GM21786 (cell line): ENCODE measurements around the gene TMTC2.
"Not testable (repeated sequence)": the region's sequence is repeated elsewhere in the genome, so short reads cannot be mapped to it uniquely, and the experiment has no call there.

Experiments used
- ATAC-seq: cut with Tn5 transposase; IDR thresholded peaks from one replicate; pipeline ENCODE4 v1.9.1; 2021; ENCODE audit not compliant: unreplicated experiment

The TMTC2 gene

DNA sequence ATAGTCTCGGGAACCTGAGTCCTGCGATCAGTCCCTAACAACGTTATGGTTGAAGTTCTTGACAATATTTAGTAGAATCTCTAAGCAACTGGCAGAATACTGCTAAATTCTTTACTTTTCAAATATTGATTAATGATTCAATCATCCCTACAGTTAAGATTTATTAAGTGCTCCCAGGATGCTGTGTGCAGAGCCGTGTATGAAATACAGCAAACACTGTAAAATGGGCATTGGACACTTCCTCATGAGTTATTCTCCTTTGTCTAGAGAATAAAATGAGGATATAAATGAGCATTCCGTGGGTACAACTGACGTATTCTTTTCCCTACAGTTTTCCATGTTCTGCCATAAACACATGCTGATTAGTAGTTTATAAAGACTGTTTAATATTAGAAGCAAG lies 372.4 kb downstream of the TMTC2 start:
- no peak for ATAC-seq

DNA sequence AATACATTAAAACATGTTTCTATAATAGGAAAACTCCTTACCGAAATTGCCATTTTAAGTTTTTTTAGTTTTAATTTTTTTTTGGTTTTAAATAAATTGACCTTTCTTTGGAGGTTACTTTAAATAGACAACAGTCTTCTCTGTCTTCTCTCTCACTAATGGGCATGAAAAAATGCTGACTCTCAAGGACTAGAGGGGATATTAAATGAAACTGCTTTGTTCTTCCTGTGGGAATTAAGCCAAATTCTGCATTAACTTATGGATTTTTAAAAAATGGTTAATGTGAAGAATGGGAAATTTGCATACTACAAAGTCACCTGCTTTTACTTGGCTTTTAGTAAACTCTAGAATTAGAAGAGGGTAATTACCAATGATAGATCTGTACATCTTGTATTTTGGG lies 378.9 kb downstream of the TMTC2 start:
- no peak for ATAC-seq

DNA sequence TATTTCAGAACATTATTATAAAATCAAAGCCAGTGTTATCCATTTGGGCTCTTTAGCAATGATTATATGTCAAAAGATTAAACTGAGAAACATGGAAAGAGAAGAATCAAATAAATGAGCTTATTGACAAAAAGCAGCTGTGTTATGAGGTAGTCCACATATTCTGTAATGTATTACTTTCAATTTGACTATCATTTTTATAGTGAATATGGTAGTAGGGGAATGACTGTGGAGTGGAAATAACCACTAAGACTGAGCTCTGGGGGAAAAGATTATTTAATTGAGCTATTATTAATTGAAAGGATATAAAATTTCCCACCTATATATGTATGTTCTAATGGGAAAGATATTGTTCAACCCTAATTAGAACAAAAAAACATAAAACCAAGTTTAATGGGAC lies 381.3 kb downstream of the TMTC2 start:
- no peak for ATAC-seq

DNA sequence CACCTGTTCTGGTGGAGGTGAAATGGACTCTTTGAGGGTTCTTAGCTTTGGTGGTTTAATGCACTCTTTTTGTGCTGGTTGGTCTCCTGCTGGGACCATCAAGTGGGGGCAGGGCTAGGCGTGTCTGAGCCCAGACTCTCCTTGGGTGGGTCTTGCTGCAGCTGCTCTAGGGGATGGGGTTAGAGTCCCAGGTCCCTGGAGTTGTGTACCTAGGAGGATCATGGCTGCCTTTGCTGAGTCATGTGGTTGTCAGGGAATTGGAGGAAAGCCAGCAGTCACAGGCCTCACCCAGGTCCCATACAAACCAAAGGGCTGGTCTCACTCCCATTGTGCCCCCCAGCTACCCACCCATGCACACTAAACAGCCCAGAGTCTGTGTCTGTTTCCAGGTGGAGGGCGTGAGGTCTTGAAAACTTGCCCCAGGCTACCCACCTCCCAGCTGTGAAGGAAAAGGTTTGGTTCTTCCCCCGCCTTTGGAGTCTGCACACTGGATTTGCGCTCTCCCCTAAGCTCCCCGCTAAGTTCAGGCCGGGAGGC lies 387.7 kb downstream of the TMTC2 start:
- no peak for ATAC-seq

DNA sequence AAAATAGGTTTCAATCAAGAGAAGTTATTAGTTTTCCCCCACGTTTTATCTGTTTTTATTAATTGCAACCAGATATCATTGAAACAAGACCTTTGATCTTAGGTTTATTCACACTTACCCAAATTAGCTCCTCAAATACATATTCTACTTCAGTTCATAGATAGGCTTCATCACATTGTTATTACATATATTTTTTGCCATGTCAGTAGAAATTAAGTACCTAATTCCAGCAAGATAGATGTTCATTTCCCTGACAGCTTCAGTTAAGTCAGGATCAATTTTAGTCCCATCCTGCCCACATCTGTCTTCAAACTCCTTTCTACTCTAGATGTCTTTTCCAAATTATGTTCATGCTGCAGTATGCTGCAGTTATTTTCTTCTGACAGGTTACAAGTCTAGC lies 388.8 kb downstream of the TMTC2 start:
- ATAC-seq: no peak

DNA sequence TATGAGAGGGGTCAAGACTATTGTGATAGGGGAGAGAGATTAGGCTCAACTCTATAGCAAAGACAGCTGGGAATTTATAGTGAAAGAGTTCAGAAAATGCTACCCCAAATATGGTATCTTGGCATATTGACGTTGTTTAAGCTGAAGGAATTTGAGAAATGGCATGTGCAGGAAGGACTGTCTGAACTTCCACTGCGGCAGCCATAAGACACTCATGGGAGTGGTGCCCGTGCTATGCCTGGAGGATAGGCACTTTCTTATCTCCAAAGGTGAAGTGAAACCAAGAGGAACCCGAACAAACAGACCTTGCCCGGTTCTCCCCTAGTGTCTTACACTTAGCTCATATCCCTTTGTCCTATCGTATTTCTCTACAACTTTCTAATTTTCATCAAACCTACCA lies 390.3 kb downstream of the TMTC2 start:
- ATAC-seq: no peak

DNA sequence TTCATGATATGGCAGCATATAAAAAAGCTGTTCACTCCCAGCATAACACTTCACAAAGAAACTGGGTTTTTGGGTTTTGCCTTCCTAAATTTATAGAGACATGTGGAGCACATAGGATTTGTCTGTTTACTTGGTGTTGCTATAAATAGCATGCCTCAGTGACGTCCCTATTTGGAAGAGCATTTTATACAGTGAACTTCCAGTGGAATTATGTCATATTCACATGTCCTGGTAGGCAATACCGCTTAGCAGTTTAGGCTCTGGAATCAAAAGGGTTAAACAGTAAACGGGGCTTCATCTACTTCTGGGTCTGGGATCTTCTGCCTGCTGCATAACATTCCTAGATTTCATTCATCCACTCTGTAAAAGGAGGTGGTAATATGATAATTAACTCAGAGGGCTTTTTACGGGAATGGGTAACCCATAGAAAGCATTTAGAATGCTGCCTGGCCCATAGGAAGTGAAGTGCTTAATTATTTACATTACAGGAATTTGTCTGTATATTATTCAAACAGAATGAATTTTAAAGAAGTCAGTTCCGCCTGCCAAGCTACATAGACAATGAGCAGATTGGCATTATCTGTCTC lies 396.1 kb downstream of the TMTC2 start:
- no peak for ATAC-seq

DNA sequence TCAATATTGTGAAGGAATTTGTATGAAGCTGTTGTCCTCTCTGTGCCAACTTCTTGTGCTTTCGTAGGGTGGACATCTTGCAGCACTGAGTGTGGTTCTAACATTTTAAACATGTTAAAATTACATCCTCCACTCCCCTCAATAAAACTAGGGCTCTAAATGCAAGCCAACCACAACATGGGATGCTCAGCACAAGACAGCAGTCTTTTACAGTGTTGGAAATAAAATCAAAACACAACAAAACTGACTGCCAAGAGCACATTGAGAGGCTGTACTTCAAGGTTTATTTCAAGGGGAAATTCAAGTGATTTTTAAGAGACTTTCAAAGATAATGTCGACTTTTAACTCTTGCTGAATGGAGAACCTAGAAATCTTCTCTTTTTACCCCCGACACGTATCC lies 396.9 kb downstream of the TMTC2 start:
- ATAC-seq: no peak

DNA sequence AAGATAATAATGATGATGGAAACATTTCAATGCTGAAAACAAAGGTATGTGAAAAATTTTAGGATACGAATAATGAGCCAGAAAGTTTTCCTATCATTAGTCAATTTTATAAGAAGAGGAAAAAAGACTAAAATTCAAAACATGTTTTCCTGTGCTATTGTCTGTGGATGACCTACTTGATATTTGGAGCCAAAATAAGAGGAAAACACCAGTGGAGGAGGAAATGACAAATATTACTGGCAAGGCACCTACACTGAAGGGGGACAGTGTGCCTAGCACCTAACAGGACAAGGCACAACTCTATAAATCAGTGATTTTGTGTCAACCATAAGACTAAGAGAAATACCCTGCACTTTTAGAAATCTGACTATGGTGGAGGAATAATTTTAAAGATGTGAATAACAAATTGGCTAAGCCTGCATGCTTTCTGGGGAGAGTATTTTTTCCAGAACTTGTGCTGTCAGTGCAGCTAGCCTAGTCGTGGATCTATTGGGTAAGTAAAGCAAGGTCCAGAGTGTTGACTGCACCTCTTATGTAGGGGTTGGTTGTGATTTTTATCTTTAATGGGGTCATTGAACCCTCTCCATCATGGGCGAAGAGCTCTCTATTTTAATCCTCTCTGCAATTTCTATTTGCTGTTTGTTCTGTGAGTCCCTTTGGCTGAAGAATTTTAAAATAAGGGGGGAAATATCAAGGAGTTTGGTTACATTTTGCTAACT lies 398.0 kb downstream of the TMTC2 start:
- ATAC-seq: no peak

DNA sequence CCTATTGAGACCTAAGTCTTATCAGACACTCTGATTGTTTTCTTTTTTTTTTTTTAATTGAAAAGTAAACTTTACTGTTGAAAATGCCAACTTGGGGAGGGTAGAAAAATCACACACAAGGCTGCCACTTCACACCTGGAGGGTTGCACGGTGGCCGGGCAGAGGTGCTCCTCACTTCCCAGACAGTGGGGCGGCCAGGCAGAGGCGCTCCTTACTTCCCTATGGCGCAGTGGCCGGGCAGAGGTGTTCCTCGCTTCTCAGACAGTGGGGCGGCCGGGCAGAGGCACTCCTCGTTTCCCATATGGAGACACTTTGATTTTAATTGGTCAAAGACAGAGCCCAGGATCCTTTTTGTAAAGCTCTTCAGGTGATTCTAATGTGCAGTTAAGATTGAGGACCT lies 399.3 kb downstream of the TMTC2 start:
- ATAC-seq: no peak

DNA sequence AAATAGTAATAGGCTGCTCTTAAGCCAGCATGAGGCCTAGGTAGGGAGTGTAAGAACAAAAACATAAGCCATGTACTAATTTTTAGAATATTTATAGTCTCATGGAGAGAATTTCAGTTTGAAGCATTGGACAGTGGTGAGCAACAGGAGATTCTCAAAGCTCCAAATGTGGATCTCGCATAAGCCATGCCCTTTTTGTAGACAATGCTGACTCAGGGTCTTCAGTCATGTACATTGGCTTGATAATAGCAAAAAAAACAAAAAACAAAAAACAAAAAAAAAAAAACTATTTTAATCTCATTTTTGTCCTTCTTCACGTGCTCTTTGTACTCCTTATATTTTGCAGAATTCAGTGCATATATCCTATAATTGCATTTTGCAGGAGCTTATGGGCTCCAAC lies 402.9 kb downstream of the TMTC2 start:
- ATAC-seq: no peak

DNA sequence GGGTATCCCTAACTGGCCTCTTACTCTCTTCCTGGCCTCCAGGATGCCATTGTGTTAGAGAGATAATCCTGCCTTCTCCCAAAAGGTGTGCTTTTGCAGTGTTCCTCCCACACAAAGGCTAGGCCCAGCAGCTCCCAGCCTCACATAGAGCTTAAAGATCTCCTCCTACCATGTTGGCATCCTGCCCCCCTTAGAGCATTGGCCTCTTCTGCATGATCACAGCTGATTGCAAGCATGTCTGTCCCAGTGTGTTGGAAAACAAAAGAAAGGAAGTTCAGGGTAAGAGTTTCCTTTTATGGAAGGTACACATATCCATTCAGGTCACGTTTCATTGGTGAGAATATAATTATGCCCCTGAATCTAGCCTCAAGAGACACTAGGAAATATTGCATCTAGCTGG lies 405.4 kb downstream of the TMTC2 start:
- ATAC-seq: no peak

DNA sequence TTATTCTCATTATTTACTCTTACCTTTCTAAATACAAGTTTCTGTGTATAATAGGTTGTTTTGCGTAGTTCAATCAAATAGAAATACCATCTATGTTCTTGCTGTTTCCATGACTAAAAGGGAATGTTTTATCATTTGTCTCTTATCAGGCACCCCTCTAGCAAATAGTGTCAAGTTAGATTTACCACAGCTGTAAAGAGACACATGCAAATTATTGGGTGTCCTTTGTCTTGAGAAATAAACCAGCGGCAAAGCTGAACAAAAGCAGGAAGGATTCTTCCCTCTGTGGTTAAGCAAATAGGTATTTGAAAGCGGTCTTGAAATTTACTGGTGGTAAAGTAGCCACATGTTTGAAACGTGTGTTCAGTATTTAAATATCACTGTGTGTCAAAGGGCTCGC lies 405.9 kb downstream of the TMTC2 start:
- no peak for ATAC-seq

DNA sequence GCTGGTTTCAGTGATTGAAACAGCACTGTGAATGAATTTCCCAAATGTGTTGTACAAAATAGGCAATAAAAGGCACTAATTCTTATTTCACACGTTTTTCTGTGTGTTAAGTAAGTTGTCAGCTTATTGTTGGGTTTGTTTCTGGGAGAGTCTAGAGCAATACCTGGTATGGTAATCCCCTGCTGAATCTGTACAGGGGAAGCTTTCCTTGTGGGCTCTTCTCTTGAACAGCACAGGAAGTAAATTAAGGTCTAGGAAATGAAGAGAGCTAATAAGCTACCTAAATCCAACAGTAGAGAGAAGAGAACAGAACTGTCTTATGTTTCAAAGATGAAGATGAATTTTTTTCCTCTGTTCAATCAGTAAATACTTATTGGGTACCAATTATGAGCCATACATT lies 406.7 kb downstream of the TMTC2 start:
- no peak for ATAC-seq

DNA sequence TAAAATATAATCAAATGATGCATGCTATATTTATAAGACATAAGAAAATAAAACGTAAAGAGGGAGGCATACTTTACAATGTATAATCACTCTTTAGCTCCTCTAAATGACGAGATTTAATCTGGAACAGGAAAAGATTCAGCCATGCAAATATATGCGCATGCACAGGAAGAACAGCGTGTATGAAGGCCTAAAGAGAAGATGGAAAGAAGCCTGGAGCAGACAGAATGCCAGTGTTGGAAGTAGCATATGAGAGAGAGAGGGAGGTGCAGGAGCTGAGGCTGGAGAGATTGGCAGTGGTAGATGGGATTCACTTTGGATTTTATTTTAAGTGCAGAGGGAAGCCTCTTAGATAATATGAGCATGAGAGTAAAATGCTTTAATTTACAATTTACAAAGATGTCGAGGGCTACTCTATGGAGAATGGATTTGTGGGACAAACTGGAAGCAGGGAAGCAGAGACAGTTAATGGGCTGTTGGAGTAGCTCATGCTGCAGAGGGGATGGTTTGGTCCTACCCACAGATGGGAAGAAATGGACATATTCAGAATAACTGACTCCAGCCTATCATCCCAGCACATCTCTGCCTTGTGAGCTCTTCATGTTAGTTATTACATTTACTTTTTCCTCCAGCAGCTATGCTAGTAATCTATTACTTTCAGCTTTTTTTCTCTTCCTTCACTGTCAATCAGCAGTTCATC lies 411.1 kb downstream of the TMTC2 start:
- ATAC-seq: no peak

DNA sequence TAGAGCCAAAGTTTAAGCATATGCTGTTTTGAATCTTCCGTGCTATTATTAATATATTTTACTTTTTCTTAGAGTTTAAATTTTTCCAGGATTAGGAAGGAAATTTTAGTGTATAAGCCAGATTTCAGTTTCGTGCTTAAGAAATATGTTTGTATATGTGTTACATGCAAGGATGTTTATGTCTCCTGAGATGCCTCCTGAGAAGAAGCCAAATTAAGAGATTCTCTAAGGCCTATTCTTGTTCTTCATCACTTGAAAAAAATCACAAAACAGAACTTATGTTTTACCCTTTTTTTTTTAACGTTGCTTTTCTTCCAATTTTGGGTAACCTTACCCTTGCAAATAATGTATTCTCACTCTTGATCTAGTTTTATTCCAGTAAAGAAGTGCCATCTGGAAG lies 412.7 kb downstream of the TMTC2 start:
- no peak for ATAC-seq

DNA sequence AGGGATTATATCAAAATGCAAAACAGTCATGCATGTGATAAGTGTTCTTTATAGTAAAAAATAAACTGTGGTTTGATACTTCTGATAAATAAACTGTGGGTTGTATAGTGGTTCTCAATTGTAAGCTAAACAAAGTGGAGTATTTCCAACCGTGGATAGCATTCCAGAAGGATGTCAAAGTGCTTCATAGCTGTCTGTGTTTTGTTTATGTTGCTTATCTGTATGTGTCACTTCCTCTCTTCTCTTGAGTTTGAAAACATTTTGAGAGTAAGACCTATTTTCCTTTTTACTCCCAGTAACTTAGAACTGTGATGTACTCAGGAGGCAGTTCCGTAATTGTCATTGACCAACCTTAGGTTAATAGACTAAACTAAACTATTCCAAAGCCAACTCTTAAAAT lies 415.8 kb downstream of the TMTC2 start:
- no peak for ATAC-seq

DNA sequence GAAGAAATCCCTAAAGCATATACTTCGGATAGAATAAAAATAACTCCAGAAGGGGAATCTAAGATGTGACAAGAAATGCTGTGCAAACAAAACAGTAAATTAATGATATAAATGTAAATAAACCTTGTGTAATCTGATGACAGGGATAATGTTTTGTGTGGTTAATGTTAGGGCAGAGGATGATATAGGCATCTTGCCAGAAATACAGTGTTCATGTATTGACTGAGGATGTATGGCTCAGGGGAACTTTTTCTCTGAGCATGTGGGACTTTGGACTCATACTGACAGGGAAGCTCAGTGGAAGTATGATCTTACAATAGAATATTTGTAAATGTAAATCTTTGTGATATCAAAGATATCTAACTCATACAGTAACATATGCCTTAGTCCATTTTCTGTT lies 420.2 kb downstream of the TMTC2 start:
- ATAC-seq: no peak

DNA sequence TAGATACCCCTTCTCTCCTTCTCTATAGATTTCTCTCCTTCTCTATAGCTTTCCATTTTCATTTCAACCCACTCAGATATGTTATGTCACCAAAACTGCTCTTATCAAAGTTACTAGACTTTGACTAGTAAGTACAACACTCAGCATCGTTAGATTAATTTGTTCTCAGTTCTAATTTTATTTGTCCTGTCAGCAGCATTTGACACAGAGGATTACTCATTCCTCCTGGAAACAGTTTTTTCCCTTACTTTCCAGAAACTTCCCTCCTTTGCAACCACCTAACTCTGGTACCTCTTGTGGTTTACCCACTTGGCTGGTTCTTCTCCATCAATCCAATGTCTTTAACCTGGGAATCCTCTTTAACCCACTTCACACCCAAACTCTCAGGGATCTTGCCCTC lies 423.7 kb downstream of the TMTC2 start:
- ATAC-seq: no peak

DNA sequence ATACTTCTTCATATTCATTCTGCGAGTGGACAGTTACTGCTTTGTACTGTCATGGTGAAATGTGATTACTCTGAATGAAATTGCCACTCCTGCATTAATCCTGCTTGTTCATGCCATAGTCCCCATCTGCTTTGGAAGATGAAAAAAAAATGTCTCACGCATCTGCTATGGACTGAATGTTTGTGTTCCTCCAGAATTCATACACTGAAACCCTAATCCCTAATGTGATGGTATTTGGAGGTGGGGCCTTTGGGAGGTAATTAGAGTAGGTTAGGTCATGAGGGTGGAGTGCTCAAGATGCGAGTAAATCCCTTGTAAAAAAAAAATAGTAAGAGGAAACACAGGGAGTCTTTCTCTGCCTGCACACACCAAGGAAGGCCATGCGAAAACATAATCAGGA lies 427.2 kb downstream of the TMTC2 start:
- no peak for ATAC-seq

DNA sequence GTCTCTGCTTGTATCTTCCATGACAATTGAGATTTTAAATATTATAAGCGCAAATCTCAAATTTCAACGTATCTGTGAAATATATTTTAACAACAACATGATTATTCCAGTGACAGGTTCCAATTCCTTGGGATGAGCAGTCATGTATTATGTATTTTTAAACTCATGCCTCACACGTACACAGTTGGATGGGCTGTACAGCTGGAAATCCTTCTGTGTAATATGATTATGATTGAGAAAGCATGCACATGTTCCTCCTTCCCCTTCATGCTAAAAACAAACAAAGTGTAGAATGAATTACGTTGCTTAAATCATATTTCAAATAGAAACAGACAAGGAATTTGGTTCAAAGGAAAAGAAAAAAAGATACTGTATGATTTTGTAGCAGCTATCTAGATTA lies 428.3 kb downstream of the TMTC2 start:
- ATAC-seq: no peak

DNA sequence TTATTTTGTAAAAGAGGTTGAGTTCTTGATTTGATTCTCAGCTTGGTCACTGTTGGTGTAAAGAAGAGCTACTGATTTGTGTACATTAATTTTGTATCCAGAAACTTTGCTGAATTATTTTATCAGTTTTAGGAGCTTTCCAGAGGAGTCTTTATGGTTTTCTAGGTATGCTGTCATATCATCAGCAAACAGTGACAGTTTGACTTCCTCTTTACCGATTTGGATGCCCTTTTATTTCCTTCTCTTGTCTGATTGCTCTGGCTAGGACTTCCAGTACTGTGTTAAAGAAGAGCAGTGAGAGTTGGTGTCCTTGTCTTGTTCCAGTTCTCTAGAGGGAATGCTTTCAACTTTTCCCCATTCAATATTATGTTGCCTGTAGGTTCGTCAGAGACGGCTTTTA lies 431.2 kb downstream of the TMTC2 start:
- not testable (repeated sequence) for ATAC-seq
